T-helper 2 cell treated with Interferon-gamma antibody and Interleukin-4, amounts not matched to agents 5 μg/mL and 100 μg/mL, for 36 hours (primary cell): Measurements from ENCODE around the gene MYH3.

Source experiments
- DNase-seq: peaks from one replicate; pipeline ENCODE4 v3.0.0; 2021; ENCODE audit warnings: low spot score
- H3K27ac Mint-ChIP-seq: one replicate; pipeline ENCODE4 v1.8.0; 2021; ENCODE audit warnings: mild to moderate bottlenecking, mixed read lengths
- H3K27me3 Mint-ChIP-seq: one replicate; pipeline ENCODE4 v1.8.0; 2021; ENCODE audit warnings: low read depth, mixed read lengths
- H3K36me3 Mint-ChIP-seq: one replicate; pipeline ENCODE4 v1.8.0; 2021; ENCODE audit warnings: low read depth, mixed read lengths
- H3K4me1 Mint-ChIP-seq: one replicate; pipeline ENCODE4 v1.8.0; 2021; ENCODE audit warnings: low read depth, mixed read lengths
- H3K4me3 Mint-ChIP-seq: one replicate; pipeline ENCODE4 v1.8.0; 2022; ENCODE audit warnings: mild to moderate bottlenecking, moderate library complexity, mixed read lengths
- H3K9me3 Mint-ChIP-seq: one replicate; pipeline ENCODE4 v1.8.0; 2021; ENCODE audit warnings: mixed read lengths

Gene MYH3

DNA sequence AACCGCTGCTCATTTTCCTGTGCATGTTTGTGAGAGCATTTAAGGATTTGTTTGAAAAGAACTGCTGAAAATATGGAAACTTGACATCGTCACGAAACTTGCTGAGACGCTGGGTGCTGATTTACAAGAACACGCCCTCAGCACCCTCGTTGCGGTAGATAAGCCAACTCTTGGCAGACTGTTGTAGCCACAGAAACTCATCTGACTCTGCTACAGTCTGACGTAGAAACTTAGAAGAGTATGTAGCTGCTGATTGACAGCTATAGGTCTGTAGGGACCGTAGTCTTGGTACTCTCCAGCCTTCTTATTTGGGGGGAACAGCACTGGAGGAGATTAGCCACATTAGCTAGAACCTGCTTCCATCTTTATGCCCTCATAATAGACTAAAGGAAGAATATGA is 71.6 kb downstream of the MYH3 start:
- DNase-seq, result no peak
- H3K27me3 Mint-ChIP-seq, result peaks cover 6% of the 10 kb centered on the region
- no peak overlapping the region for H3K27ac Mint-ChIP-seq
- no peaks in the 10 kb centered on the region for H3K36me3 Mint-ChIP-seq
- H3K4me1 Mint-ChIP-seq, result no peaks in the 10 kb centered on the region
- H3K4me3 Mint-ChIP-seq, result no peak overlapping the region
- no peaks in the 10 kb centered on the region for H3K9me3 Mint-ChIP-seq

DNA sequence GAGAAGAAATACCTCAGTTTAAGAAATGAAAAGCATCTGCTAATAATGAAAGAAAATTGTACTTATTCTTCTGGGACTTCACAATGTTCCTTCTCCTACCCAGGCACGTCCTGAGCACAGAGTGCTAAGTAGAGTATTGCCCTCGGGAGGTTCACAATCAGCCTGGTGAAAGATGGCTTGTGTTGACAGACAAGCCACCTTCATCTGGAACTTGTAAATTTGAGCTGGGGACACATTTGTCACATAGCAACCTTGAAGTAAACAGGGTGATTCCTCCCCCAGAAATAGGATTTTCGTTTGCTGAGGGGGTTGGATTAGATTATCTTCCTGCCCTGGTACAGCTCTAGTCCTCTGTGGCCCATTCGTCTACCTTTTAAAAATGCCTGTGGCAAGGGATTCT is 73.3 kb downstream of the MYH3 start:
- no peaks in the 10 kb centered on the region for H3K4me1 Mint-ChIP-seq
- H3K9me3 Mint-ChIP-seq, result no peaks in the 10 kb centered on the region
- H3K4me3 Mint-ChIP-seq, result no peak overlapping the region
- DNase-seq, result no peak
- H3K27me3 Mint-ChIP-seq, result peaks cover 6% of the 10 kb centered on the region
- no peaks in the 10 kb centered on the region for H3K36me3 Mint-ChIP-seq
- H3K27ac Mint-ChIP-seq, result no peak overlapping the region

DNA sequence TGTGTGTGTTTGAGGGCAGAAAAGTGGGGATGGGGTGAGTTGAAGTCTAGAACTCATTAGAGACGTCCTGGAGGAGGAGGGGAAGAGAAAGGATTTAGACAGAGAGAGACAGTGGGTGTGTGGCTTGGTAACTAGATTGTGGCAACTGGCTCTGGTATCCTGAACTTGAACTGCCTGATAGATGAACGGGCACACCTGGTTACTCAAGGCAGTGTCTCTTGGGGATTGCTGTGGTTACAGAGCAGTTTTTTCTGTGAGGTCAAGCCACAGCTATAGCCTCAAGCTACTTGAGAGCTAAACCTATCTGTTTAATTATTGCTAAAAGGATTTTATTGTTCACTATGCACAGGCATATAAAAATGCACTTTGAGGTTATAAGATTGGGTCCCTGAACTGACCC is 77.8 kb downstream of the MYH3 start:
- H3K4me3 Mint-ChIP-seq, result no peak overlapping the region
- no peak for DNase-seq
- no peak overlapping the region for H3K27ac Mint-ChIP-seq

More for the DNA sequence above, 77.8 kb downstream of the MYH3 start:
- Mint-ChIP-seq H3K4me1 (no peaks in the 10 kb centered on the region), H3K27me3 (peaks cover 6% of the 10 kb centered on the region), H3K9me3 (no peaks in the 10 kb centered on the region), H3K36me3 (no peaks in the 10 kb centered on the region)
